ENCODE results near the gene CBR1. TPM values are rescaled to one million over a fixed set of nuclear protein-coding genes. Genes with fewer than 3 reads are reported as not detected.

Gene CBR1
- total RNA-seq, 1 donor: 73.5 TPM

GRCh38 chr21:36105327-36105842 lies 35.6 kb downstream of the CBR1 start:
- Histone ChIP-seq H2AFZ (ENCODE audit: low read length) (peak overlapping the region; percentile 51), H3K36me3 (ENCODE audit: insufficient read depth, low read length) (no peaks in the 10 kb centered on the region), H3K9me3 (ENCODE audit: low read depth, low read length) (no peaks in the 10 kb centered on the region), H4K20me1 (ENCODE audit: insufficient read depth, low read length) (no peaks in the 10 kb centered on the region), H3K4me1 (ENCODE audit: insufficient read depth, low read length) (peaks cover 6% of the 10 kb centered on the region), H3K4me3 (ENCODE audit: insufficient read depth, low read length) (peak overlapping the region; percentile 51), H3K27ac (ENCODE audit: low read depth, low read length) (no peak overlapping the region), H3K79me2 (ENCODE audit: insufficient read depth, low read length) (no peaks in the 10 kb centered on the region), H3K4me2 (ENCODE audit: insufficient read depth, low read length) (peak overlapping the region; percentile 68), H3K27me3 (ENCODE audit: insufficient read depth, low read length) (peaks cover 39% of the 10 kb centered on the region)
- no peak for DNase-seq (ENCODE audit: insufficient read length, low spot score, missing footprints)
- TF ChIP-seq CTCF (IDR thresholded peaks at IDR 0.05; ENCODE audit: extremely low read depth, low read depth, low read length): no peak

- no peak for TF ChIP-seq CTCF (IDR thresholded peaks at IDR 0.05; ENCODE audit: extremely low read depth, low read depth, low read length)
- H3K36me3 ChIP-seq (ENCODE audit: insufficient read depth, low read length): no peaks in the 10 kb centered on the region
- H3K27ac ChIP-seq (ENCODE audit: low read depth, low read length): no peak overlapping the region
- no peaks in the 10 kb centered on the region for H4K20me1 ChIP-seq (ENCODE audit: insufficient read depth, low read length)
- H3K4me2 ChIP-seq (ENCODE audit: insufficient read depth, low read length): no peak overlapping the region
- H2AFZ ChIP-seq (ENCODE audit: low read length): no peak overlapping the region
- DNase-seq (ENCODE audit: insufficient read length, low spot score, missing footprints): no peak
- no peak overlapping the region for H3K4me3 ChIP-seq (ENCODE audit: insufficient read depth, low read length)
- H3K79me2 ChIP-seq (ENCODE audit: insufficient read depth, low read length): no peaks in the 10 kb centered on the region
- peaks cover 8% of the 10 kb centered on the region for H3K4me1 ChIP-seq (ENCODE audit: insufficient read depth, low read length)
- no peaks in the 10 kb centered on the region for H3K9me3 ChIP-seq (ENCODE audit: low read depth, low read length)
- peaks cover 22% of the 10 kb centered on the region for H3K27me3 ChIP-seq (ENCODE audit: insufficient read depth, low read length)
These were observed 40.0 kb downstream of the CBR1 start for GRCh38 chr21:36109868-36110267.

DNA sequence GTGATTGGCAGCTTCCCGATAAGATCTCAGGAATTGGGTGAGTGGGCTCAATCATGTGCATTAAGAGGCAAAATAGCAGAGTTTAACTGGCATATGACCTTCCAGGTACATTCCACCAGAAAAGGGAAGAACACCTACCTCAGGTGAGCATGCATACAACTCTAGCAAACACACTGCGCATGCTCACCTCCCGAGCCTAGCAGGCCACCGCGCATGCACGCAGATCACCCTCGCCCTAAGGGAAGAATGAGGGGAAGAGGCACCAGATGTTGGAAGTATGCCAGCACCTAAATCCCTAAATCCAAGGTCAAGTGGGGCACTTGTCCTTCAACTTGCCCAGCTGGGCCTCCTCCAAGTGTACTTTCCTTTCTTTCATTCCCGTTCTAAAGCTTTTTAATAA lies 41.4 kb downstream of the CBR1 start:
- no peak for TF ChIP-seq CTCF (IDR thresholded peaks at IDR 0.05; ENCODE audit: extremely low read depth, low read depth, low read length)

GRCh38 chr21:36113647-36114428 lies 44.0 kb downstream of the CBR1 start:
- Histone ChIP-seq H2AFZ (ENCODE audit: low read length) (peak overlapping the region; percentile 71), H3K27me3 (ENCODE audit: insufficient read depth, low read length) (peaks cover 7% of the 10 kb centered on the region), H3K4me3 (ENCODE audit: insufficient read depth, low read length) (peak overlapping the region; percentile 38), H3K4me2 (ENCODE audit: insufficient read depth, low read length) (peak overlapping the region; percentile 27), H3K79me2 (ENCODE audit: insufficient read depth, low read length) (no peaks in the 10 kb centered on the region), H3K9me3 (ENCODE audit: low read depth, low read length) (no peaks in the 10 kb centered on the region), H3K36me3 (ENCODE audit: insufficient read depth, low read length) (no peaks in the 10 kb centered on the region), H4K20me1 (ENCODE audit: insufficient read depth, low read length) (no peaks in the 10 kb centered on the region), H3K27ac (ENCODE audit: low read depth, low read length) (no peak overlapping the region), H3K4me1 (ENCODE audit: insufficient read depth, low read length) (peaks cover 6% of the 10 kb centered on the region)
- DNase-seq (ENCODE audit: insufficient read length, low spot score, missing footprints): no peak
- no peak for TF ChIP-seq CTCF (IDR thresholded peaks at IDR 0.05; ENCODE audit: extremely low read depth, low read depth, low read length)

More for the DNA sequence above, 41.4 kb downstream of the CBR1 start:
- no peak for DNase-seq (ENCODE audit: insufficient read length, low spot score, missing footprints)
- Histone ChIP-seq H3K36me3 (ENCODE audit: insufficient read depth, low read length) (no peaks in the 10 kb centered on the region), H3K9me3 (ENCODE audit: low read depth, low read length) (no peaks in the 10 kb centered on the region), H4K20me1 (ENCODE audit: insufficient read depth, low read length) (no peaks in the 10 kb centered on the region), H3K4me1 (ENCODE audit: insufficient read depth, low read length) (peaks cover 6% of the 10 kb centered on the region), H3K4me3 (ENCODE audit: insufficient read depth, low read length) (no peak overlapping the region), H2AFZ (ENCODE audit: low read length) (no peak overlapping the region), H3K27ac (ENCODE audit: low read depth, low read length) (no peak overlapping the region), H3K27me3 (ENCODE audit: insufficient read depth, low read length) (peaks cover 10% of the 10 kb centered on the region), H3K4me2 (ENCODE audit: insufficient read depth, low read length) (no peak overlapping the region), H3K79me2 (ENCODE audit: insufficient read depth, low read length) (no peaks in the 10 kb centered on the region)

Data from osteoblast (primary cell).